H1 (cell line): ENCODE data around the gene ASCC2. TPM values are rescaled to one million over a fixed set of nuclear protein-coding genes. Genes with fewer than 3 reads are reported as not detected.

Experiments used
- ASH2L ChIP-seq: fragments of 200-600, 300-600 bp; sonication (generic); IDR thresholded peaks from one replicate; pipeline ENCODE4 v1.7.1; 2017; ENCODE audit warnings: low read length
- BACH1 ChIP-seq: IDR thresholded peaks from 2 replicates; pipeline ENCODE4 v1.6.1; 2012; ENCODE audit warnings: low read length, improper control_type of control experiment
- BRCA1 ChIP-seq: IDR thresholded peaks from 2 replicates; pipeline ENCODE4 v1.6.1; 2012; ENCODE audit warnings: low read depth, low read length, improper control_type of control experiment
- CHD1 ChIP-seq: IDR thresholded peaks from 2 replicates; pipeline ENCODE4 v1.6.1; 2012; ENCODE audit warnings: low read depth, low read length, improper control_type of control experiment
- EGR1 ChIP-seq: IDR thresholded peaks from 2 replicates; pipeline ENCODE4 v1.6.1; 2011; ENCODE audit warnings: low read depth, low read length, borderline replicate concordance
- FOSL1 ChIP-seq: IDR thresholded peaks from 2 replicates; pipeline ENCODE4 v1.6.1; 2011; ENCODE audit warnings: mild to moderate bottlenecking, low read depth, low read length, moderate library complexity; ENCODE audit not compliant: insufficient read depth
- POLR2A ChIP-seq, 2 experiments: IDR thresholded peaks; 1 replicate in 1 of 2; 2 replicates in 1 of 2; pipeline ENCODE4 v1.6.1; 2011; ENCODE audit warnings: low read depth in 2 of 2, low read length in 2 of 2, mild to moderate bottlenecking in 2 of 2; ENCODE audit errors: control extremely low read depth in 1 of 2
- RXRA ChIP-seq: IDR thresholded peaks from 2 replicates; pipeline ENCODE4 v1.6.1; 2011; ENCODE audit warnings: low read depth, mild to moderate bottlenecking, low read length, moderate library complexity; ENCODE audit not compliant: insufficient read depth
- TAF7 ChIP-seq: optimal IDR thresholded peaks from 2 replicates; pipeline ENCODE3; 2011; ENCODE audit warnings: low read depth, mild to moderate bottlenecking, inconsistent platforms, low read length, moderate library complexity, borderline replicate concordance
- TBP ChIP-seq: IDR thresholded peaks from 2 replicates; pipeline ENCODE4 v1.6.1; 2011; ENCODE audit warnings: low read depth, low read length, improper control_type of control experiment
- polyA plus RNA-seq, 7 experiments: library from polyadenylated mRNA; depleted of rRNA in 3 of 7; stranded (reverse) in 5 of 7; unstranded in 2 of 7; fragments of >200 nt in 5 of 7; fragments of 200-250 nt in 2 of 7; gene quantifications; 1 replicate in 5 of 7; 2 replicates in 1 of 7; 4 replicates in 1 of 7; pipeline versions ENCODE4 v1.2.1 to v1.2.3, GENCODE V29; 2011 to 2013; ENCODE audit warnings: missing spikeins in 2 of 7, mixed read lengths in 2 of 7
- total RNA-seq: library from RNA; stranded (reverse); fragmentation: NEBNext Ultra II Directional; extraction: Animal tissue kit (Norgen Biotek cat#: 25700); gene quantifications from 2 replicates; pipeline ENCODE4 v1.2.1, GENCODE V29; 2021
- TF ChIP-seq, protein P1 (sequence below): fragments of 300-600 bp; sonication (generic); IDR thresholded peaks from 2 replicates; pipeline ENCODE4 v1.7.1; 2012; ENCODE audit warnings: low read length, moderate library complexity, mild to moderate bottlenecking, inconsistent platforms; ENCODE audit not compliant: insufficient replicate concordance

Gene ASCC2
- total and polyA plus RNA-seq, 2 of the 8 experiments (the other 6 are each of a cell fraction or from before 2014, with no cell fraction given) = 35.0 to 35.8 TPM

- TF ChIP-seq TBP = peak; percentile 58; the same call in 1 of the 2 replicates
- TF ChIP-seq BRCA1 = no peak
- TF ChIP-seq BACH1 = no peak
- TF ChIP-seq RXRA = no peak
- TF ChIP-seq TAF7 = no peak
- TF ChIP-seq ASH2L = peak; percentile 62
- TF ChIP-seq CHD1 = no peak
- TF ChIP-seq EGR1 = no peak
- TF ChIP-seq, protein P1, sequence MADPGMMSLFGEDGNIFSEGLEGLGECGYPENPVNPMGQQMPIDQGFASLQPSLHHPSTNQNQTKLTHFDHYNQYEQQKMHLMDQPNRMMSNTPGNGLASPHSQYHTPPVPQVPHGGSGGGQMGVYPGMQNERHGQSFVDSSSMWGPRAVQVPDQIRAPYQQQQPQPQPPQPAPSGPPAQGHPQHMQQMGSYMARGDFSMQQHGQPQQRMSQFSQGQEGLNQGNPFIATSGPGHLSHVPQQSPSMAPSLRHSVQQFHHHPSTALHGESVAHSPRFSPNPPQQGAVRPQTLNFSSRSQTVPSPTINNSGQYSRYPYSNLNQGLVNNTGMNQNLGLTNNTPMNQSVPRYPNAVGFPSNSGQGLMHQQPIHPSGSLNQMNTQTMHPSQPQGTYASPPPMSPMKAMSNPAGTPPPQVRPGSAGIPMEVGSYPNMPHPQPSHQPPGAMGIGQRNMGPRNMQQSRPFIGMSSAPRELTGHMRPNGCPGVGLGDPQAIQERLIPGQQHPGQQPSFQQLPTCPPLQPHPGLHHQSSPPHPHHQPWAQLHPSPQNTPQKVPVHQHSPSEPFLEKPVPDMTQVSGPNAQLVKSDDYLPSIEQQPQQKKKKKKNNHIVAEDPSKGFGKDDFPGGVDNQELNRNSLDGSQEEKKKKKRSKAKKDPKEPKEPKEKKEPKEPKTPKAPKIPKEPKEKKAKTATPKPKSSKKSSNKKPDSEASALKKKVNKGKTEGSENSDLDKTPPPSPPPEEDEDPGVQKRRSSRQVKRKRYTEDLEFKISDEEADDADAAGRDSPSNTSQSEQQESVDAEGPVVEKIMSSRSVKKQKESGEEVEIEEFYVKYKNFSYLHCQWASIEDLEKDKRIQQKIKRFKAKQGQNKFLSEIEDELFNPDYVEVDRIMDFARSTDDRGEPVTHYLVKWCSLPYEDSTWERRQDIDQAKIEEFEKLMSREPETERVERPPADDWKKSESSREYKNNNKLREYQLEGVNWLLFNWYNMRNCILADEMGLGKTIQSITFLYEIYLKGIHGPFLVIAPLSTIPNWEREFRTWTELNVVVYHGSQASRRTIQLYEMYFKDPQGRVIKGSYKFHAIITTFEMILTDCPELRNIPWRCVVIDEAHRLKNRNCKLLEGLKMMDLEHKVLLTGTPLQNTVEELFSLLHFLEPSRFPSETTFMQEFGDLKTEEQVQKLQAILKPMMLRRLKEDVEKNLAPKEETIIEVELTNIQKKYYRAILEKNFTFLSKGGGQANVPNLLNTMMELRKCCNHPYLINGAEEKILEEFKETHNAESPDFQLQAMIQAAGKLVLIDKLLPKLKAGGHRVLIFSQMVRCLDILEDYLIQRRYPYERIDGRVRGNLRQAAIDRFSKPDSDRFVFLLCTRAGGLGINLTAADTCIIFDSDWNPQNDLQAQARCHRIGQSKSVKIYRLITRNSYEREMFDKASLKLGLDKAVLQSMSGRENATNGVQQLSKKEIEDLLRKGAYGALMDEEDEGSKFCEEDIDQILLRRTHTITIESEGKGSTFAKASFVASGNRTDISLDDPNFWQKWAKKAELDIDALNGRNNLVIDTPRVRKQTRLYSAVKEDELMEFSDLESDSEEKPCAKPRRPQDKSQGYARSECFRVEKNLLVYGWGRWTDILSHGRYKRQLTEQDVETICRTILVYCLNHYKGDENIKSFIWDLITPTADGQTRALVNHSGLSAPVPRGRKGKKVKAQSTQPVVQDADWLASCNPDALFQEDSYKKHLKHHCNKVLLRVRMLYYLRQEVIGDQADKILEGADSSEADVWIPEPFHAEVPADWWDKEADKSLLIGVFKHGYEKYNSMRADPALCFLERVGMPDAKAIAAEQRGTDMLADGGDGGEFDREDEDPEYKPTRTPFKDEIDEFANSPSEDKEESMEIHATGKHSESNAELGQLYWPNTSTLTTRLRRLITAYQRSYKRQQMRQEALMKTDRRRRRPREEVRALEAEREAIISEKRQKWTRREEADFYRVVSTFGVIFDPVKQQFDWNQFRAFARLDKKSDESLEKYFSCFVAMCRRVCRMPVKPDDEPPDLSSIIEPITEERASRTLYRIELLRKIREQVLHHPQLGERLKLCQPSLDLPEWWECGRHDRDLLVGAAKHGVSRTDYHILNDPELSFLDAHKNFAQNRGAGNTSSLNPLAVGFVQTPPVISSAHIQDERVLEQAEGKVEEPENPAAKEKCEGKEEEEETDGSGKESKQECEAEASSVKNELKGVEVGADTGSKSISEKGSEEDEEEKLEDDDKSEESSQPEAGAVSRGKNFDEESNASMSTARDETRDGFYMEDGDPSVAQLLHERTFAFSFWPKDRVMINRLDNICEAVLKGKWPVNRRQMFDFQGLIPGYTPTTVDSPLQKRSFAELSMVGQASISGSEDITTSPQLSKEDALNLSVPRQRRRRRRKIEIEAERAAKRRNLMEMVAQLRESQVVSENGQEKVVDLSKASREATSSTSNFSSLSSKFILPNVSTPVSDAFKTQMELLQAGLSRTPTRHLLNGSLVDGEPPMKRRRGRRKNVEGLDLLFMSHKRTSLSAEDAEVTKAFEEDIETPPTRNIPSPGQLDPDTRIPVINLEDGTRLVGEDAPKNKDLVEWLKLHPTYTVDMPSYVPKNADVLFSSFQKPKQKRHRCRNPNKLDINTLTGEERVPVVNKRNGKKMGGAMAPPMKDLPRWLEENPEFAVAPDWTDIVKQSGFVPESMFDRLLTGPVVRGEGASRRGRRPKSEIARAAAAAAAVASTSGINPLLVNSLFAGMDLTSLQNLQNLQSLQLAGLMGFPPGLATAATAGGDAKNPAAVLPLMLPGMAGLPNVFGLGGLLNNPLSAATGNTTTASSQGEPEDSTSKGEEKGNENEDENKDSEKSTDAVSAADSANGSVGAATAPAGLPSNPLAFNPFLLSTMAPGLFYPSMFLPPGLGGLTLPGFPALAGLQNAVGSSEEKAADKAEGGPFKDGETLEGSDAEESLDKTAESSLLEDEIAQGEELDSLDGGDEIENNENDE = no peak
- peak in 1 of 2 experiments; percentile 70; a peak in 2 of 3 replicates for TF ChIP-seq POLR2A (IDR thresholded peaks at IDR 0.05; ENCODE audit: control extremely low read depth in 1 of 2, low read depth in 2 of 2, low read length in 2 of 2)
- TF ChIP-seq FOSL1 = no peak
Measured at GRCh38 chr22:29837741-29838598, at the start of gene ASCC2 (continued).
